ENCODE measurements around the gene SNIP1.
A peak's percentile ranks its signal among the peaks of the same experiment; 100 is the strongest.
"Not testable (repeated sequence)": the region's sequence is repeated elsewhere in the genome, so short reads cannot be mapped to it uniquely, and the experiment has no call there.

The SNIP1 gene, protein sequence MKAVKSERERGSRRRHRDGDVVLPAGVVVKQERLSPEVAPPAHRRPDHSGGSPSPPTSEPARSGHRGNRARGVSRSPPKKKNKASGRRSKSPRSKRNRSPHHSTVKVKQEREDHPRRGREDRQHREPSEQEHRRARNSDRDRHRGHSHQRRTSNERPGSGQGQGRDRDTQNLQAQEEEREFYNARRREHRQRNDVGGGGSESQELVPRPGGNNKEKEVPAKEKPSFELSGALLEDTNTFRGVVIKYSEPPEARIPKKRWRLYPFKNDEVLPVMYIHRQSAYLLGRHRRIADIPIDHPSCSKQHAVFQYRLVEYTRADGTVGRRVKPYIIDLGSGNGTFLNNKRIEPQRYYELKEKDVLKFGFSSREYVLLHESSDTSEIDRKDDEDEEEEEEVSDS

DNA sequence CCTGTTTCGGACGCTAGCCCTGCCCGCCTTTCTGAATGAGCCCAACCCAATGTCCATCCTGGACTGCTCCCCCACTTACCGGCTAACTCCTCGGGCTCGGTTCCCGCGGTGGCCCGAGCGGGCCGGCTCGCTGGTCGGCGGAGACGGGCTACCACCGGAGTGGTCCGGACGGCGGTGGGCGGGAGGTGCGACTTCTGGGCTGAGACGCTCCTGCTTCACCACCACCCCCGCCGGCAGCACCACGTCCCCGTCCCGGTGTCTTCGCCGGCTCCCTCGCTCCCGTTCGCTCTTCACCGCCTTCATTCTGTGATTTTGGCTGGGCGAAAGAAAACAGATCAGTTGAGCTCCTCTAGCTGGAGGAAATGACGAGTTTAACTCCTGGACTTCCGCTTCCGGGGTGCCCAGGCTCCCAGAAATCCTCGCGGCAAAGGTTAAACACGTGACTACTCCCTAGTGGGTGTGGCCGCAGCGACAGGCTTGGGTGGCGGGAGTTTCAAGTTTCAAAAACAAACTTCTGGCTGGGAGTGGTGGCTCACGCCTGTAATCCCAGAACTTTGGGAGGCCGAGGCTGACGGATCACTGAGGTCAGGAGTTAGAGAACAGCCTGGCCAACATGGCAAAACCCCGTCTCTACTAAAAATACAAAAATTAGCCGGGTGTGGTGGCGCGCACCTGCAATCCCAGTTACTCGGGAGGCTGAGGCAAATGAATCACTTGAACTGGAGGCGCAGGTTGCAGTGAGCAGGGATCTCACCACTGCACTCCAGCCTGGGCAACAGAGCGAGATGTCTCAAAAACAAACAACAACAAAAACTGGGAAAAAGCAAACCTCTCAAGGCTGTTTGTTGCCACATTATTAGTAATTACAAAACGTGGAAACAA, at the start of gene SNIP1:
SNIP1 (minus strand) TSS at position 367 of the 882 bp plus-strand sequence; CDS start at position 303, 64 bp downstream.
- DNase-seq (ENCODE audit: low read depth): peak; percentile 84

DNA sequence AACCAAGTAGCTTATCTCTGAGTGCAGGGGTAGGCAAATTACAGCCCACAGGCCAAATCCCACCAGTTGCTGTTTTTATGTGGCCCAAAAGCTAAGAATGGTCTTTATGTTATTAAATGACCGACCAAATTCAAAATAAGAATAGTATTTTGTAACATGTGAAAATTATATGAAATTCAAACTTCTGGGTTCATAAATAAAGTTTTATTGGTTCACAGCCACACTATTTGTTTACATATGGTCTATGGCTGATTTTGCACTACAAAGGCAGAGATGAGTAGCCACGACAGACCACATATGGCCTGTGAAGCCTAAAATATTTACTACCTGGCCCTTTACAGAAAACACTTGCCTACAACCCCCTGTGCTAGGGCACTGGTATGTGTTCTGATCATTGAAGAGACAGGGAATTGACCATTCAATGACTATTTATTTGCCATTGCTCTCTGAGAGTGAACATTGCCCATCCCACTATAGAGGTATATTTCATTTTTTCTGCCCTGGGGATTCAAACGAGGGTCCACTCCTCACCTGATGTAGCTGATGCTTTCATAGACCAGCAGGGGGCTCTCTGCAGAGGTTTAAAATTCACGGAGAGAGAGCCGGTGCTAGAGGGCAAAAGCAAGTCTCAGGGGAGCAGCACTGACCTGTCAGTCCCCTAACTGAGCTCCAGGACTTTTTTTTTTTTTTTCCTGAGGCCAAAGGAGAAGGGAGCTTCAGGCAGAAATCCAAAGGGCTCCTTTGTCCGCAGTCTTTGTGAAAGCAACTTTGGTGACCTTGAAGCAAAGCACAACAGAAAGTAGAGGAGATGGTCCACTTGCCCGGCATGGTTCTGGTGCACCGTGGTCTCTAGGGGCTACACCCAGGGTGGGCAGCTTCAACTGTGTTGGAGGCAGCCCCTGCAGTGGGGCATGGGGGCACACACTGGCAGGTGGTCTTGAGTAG, 48.9 kb upstream of the SNIP1 start:
- DNase-seq (ENCODE audit: low read depth): no peak

DNA sequence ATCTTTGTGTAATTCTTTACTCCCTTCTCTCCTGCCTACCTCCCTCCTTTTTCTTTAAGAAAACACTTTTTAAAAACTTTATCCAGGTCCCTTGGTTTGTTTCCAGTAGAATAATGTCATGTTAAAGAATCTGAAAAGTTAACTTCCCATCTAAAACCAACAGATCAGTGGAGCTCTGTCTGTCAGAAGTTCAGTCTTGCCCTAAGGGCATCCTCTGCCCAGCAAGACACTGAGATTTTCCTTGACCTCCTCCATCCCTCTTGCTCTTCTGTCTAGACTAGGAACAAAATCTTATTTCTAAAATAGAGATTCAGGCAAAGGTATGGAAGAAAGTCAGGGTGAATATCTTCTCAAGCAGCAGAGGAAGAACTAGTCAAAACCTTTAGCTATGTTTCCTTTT, 47.3 kb upstream of the SNIP1 start:
- DNase-seq (ENCODE audit: low read depth): no peak

DNA sequence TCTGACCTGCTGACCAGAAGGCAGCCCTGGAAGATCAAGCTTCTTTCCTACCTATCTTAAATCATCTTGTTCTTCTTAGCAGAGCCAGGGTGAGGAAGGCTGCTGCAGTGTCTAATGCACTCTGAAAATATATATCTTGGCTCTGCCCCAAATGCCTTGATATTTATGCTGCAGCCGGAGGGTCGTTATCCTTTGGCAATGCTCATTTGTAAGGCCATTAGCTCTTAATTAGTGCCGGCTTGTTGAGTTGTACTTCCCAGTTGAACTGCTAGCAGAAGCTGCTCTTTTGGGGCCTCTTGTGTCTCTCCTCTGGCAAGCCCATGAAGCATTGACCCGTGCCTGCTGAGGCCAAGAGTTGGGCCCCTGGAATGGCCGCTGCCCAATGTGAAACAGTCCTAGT, 45.8 kb upstream of the SNIP1 start:
- DNase-seq (ENCODE audit: low read depth): no peak

DNA sequence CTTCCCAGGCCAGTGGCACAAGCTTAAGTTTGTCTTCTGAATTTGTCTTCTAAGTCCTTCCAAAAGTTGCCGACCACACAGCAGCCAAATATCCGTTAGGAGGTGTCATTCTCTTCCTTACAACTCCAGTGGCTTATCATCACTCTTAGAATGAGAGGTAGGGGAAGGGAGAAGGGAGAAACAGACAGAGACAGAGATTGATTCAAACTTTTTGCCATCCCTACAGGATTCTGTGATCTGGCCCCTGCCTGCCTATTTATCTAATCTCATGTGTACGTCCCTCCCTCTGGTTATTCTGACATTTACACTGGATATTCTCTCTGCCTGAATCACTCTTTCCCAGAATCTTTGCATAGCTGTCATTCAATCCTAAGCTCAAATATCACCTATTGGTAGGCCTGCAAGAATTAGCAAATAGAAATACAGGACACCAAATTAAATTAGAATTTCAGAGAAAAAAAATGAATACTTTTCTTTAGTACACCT, 42.1 kb upstream of the SNIP1 start:
- DNase-seq (ENCODE audit: low read depth): no peak

DNA sequence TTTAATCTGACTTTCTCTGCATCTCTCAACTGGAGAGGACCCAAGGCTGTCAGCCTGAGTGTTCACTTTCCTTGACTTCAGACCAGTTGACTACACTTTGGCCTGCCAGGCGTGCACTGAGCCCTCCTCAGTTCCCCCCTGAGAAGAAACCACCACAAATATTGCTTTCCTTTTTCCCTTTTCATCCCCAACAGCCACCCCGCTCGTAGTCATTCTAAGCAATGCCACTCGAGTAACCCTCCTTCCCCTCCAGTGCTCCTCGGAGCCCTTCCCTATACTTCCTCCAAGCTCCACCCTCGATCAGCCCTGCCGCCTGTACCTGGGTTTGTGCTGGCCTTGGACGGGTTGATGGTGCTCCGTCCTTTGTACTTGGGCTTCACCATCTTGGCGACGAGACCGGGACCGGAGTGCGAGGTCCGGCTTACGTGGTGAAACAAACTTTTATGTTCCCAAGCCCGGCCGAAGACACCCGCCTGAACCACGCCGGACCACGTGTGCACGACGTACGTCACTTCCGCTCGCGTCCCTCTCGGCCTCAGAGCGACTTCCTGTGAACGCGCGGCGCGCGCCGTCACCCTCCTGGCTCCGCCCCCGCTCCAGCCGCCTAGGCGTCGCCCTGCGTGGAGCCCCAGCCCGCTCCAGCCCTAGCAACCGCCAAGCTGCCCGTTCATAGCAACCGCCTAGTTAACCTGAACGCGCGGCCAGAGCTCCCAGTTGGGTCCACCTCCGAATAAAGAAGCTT, 41.5 kb upstream of the SNIP1 start, which contains the start of gene GNL2:
GNL2 (minus strand) TSS at position 498 of the 742 bp plus-strand sequence; CDS start at position 383, 115 bp downstream.
- peak; percentile 89 for DNase-seq (ENCODE audit: low read depth)

DNA sequence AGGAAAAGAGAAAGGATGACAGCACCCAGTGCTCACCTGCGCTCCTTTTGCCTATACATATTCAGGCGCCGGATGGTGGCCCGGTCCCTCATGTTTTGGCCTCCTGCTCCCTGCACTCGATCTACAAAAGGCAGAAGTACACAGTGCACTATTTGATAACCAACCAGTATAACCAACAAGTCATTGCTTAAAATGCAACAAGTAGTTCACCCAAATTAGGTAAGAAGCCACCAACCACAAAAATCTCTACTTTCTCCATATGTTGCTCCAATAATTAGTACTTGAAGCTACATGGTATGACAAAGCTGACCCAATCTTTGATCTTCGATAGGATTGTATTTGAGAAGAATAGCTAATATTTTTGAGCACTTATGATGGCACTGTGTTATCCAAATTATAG, 39.6 kb upstream of the SNIP1 start:
- no peak for DNase-seq (ENCODE audit: low read depth)

DNA sequence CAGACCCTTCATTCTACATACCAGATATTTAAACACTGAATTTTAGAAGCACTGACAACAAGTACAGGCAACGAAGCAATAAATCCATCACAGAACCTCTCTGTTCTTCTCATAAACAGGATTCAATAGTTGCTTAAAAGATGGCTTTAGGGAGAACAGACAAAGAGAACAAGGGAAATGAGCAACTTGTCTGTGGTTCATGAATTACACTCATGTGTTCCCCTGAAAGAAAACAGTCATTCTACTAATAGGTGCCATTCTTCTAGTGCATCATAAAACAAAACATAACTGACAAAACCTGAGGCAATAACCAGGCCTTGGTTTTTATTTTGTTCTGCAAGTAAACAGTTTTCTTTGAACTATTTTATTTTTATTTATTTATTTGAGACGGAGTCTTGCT, 34.8 kb upstream of the SNIP1 start:
- DNase-seq (ENCODE audit: low read depth): no peak

DNA sequence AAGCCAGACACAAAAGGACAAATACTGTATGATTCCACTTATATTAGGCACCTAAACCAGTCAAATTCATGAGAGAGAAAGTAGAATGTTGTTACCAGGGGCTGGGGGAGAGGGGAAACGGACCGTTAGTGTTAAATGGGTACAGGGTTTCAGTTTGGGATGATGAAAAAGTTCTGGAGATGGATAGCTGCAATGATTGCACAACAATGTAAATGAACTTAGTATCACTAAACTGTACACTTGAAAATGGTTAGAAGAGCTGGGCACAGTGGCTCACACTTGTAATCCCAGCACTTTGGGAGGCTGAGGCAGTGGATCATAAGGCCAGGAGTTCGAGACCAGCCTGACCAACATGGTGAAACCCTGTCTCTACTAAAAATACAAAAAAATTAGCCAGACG, 30.5 kb upstream of the SNIP1 start:
- not testable (repeated sequence) for DNase-seq (ENCODE audit: low read depth)

DNA sequence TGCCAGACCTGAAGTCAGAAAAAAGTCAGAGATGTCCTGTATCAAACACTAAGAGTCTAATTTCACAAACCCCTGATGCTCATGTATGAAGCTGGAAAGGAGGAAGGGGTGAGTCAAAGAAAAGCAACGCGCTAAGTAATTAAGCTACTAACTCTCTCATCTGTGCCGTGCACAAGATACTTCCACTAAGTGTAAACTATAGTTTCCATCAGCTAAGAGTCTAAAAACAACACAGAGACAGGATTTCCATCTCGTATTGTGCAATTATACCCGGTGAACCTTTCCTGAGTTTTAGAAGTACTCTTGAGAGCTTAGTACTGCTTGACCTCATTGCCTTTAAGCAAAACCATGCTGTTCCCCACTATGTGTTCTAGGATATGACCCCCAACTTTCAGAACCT, 21.6 kb upstream of the SNIP1 start:
- DNase-seq (ENCODE audit: low read depth): no peak

DNA sequence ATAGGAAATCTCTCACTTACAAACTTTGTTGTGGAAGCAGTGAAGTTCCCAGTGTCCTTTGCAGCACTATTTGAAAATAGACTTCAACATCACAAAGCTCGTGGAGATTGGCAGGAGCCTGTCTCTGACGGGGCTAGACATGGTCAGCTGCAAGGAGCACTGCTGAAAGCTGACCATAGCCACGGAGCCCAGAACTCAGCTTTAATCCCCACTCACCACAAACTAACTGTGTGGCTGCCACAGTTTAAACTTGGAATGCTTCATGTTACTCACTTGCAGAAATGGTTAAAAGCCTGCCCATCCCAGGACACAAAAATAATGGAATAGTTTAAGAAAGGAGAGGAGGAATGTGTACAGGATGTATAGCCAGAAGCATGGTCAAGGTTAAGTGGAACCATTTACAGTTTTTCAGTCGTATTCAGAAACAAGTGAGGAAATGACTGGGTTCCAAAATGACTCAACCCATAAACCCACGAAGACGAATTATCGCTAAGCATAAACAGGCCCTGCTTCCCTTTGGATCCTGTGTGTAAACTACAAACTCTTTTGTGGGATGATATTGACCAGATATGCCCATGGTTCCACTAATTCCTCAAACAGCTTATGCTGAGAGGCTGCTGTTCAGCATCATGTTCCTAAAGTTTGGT, 20.9 kb upstream of the SNIP1 start:
- DNase-seq (ENCODE audit: low read depth): peak; percentile 45

DNA sequence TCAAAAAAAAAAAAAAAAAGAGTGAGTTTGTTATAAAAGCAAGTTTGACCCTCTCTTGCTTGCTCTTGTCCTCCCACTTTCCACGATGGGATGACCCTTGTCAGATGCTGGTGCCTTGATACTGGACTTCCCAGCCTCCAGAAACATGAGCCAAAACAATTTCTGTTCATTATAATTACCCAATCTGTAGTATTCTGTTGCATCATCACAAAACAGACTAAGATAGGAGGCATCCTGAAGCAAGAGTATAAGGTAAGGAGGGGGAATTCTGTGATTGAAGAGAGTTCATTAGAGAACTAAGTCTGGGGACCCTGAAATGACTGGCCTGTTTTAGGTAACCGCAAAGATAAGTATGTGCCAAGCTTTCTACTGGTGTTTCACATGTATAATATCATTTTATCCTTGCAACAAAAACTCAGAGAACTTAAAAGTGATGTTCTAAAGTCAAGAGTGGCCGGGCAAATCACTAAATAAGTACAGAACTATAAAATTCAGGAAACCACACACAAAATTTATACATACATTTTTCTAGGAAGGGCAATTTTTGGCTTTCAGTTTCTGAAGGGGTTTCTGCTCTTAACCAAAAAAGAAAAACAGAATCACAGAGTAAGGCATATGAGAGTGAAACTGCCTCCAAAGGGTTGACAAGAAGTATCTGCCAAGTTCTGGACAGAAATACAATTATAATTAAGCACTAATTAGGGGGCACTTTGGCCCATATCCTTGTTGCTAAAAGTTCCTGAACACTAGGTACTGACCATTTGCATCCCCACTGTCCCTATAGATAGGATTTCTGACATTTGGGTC, 16.6 kb upstream of the SNIP1 start:
- no peak for DNase-seq (ENCODE audit: low read depth)

DNA sequence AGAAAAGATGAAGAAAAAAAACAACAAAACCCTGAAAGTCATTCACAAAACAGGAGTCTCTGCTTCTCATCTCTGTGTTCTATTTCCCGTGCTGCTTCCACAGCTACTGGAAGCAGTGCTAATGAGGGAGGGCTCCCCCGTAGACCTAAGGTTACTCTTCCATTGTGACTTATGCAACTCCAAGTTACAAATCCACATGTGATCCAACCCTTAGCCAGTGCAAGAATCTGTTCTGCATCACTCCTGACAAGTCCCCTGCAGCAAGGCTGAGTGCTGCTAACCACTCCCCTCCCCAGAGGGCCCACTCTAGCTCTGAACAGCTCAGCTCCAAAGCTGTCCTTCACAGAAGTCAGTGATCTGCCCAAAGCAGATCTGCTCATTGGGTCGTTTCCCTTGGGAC, 12.9 kb upstream of the SNIP1 start:
- no peak for DNase-seq (ENCODE audit: low read depth)

DNA sequence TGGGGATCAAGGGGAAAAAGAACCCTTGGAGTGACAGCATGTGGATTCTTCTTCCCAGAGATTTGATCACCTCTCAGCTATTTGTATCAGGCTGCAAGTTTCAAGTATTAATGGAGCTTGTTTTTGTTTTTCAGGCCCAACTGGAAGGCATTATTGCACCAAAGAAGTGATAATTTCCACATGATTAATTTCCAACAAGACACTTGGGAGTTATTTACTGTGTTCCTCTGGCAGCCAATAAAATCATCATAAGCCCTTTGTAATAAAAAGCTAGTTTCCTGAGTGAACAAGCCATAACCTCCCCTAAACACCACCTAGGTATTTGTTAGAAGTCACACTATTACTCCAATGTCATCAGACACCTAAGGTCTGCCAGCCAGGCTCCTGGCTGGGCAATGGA, 10.8 kb upstream of the SNIP1 start:
- no peak for DNase-seq (ENCODE audit: low read depth)

DNA sequence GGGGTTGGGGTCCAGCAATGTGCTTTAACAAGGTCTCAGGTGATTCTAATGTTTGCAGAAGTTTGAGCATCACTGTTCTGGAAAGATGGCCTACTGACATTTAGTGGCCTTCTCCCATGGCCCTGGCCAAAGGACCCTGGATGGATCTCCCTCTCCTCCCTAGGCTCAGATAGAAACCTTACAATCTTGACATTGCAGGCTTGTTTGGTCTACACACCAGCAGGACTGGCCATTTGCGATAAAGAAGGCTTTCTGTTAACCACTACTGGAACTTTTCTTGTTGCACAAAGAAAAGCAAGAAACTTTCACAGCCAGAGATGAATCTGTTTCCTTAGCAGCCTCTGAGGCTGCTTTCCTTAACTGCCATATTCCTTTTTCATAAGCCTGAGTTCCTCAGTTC, 8.9 kb upstream of the SNIP1 start:
- no peak for DNase-seq (ENCODE audit: low read depth)

DNA sequence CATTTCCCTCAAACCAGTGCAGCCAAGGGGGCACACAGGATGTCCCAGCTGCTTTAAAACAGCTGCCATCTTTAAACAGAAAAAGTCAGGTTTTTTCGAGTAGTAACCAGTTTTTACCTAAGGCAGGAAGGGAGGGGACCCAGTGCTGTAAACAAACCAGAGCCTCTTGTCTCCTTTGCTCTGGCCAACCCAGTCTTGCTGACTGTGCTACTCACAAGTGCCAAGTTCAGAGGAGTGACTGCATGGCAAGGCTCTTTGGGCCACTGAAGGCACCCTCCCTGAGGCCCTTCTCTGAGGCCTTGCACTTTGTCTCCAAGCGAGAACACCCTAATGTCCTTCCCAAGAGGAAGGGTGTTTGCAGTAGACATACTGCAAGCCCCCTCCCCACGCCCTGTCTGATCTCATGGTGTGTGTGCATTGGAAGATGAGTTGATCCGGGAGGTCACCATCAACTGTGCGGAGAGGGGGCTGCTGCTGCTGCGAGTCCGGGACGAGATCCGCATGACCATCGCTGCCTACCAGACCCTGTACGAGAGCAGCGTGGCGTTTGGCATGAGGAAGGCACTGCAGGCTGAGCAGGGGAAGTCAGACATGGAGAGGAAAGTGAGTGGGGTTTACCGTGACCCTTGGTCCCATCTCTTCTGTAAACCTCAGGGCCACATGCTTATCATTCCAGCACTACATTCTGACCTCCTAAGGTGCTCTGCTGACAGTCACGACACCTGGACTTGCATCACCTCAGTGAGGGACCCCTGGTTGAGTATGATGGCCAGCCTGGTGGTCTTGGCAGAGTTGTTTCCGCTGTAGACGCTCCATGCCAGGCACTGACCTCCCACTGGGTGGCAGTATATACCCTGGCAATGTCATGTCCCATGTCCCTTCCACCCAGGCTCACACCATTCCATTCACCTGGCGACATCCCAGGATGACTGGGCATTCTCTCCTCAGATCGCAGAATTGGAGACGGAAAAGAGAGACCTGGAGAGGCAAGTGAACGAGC, 7.3 kb upstream of the SNIP1 start:
- no peak for DNase-seq (ENCODE audit: low read depth)

DNA sequence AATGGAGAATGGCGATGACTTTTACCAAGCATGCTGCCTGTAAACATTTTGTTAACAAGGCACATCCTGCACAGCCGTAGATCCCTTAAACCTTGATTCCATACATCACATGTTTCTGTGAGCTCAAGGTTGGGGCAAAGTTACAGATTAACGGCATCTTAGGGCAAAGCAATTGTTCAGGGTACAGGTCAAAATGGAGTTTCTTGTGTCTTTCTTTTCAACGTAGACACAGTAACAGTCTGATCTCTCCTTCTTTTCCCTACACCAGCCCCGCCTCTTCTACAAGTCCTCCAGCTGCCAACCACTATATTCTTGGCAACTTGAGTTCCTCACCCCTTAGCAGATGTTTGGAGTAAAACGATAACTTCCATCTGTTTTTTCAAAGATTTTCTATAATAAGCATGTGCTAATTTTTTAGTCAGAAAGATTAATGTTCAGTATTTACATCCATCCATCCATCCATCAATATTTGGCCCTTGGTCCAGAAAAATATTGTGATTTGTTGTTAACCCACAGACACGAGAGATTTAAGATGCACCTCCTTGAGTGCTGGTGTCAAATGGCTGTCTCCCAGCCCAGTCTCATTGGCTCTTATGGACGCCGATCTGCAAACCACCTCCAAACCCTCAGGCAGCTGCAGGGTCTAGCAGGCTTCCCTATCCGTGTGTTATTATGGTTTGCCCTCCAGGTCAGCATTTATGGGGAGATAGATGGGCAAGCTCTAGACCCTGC, 6.5 kb upstream of the SNIP1 start:
- no peak for DNase-seq (ENCODE audit: low read depth)

DNA sequence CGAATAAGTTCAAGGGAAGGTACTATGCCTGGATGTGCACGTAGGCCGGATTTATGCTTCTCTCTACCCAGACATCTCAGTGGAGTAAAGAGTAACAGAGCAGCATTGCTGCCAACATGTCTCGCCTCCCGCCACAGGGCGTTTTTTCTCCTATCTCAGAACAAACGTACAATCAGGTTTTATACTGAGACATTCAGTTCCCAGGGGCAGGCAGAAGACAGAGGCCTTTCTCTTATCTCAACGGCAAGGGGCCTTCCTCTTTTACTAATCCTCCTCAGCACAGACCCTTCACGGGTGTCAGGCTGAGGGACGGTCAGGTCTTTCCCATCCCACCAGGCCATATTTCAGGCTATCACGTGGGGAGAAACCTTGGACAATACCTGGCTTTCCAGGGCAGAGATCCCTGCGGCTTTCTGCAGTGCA, 5.9 kb upstream of the SNIP1 start:
- DNase-seq (ENCODE audit: low read depth): not testable (repeated sequence)

Data from HS-27A (cell line).